Pons (tissue), 1 donor: ENCODE data around the gene GSTCD.
"Not testable (repeated sequence)": the region's sequence is repeated elsewhere in the genome, so short reads cannot be mapped to it uniquely, and the experiment has no call there.

Source experiments
- DNase-seq: peaks from one replicate; pipeline ENCODE4 v3.0.0-alpha.2; 2016; ENCODE audit warnings: low spot score

The GSTCD gene

GRCh38 chr4:105807496-105807895, 98.9 kb downstream of the GSTCD start:
- no peak for DNase-seq

GRCh38 chr4:105808030-105808749, 99.6 kb downstream of the GSTCD start:
- no peak for DNase-seq

GRCh38 chr4:105808750-105809041, 100.1 kb downstream of the GSTCD start:
- DNase-seq: no peak

GRCh38 chr4:105815701-105816100, 107.1 kb downstream of the GSTCD start:
- no peak for DNase-seq

- no peak for DNase-seq
These were observed 113.5 kb downstream of the GSTCD start for GRCh38 chr4:105822061-105822460.

- no peak for DNase-seq
These were observed 119.5 kb downstream of the GSTCD start for GRCh38 chr4:105828074-105828473.

- no peak for DNase-seq
These were observed 122.6 kb downstream of the GSTCD start for GRCh38 chr4:105831189-105831588.

GRCh38 chr4:105835177-105835576, 126.6 kb downstream of the GSTCD start:
- no peak for DNase-seq

GRCh38 chr4:105836537-105836936, 128.0 kb downstream of the GSTCD start:
- DNase-seq: no peak

- no peak for DNase-seq
These were observed 128.5 kb downstream of the GSTCD start for GRCh38 chr4:105837037-105837436.

GRCh38 chr4:105838082-105838481, 129.5 kb downstream of the GSTCD start:
- no peak for DNase-seq

GRCh38 chr4:105840426-105841174, 132.0 kb downstream of the GSTCD start:
- DNase-seq: no peak

- DNase-seq: no peak
These were observed 135.4 kb downstream of the GSTCD start for GRCh38 chr4:105843941-105844340.

- no peak for DNase-seq
These were observed 137.0 kb downstream of the GSTCD start for GRCh38 chr4:105845559-105845958.

GRCh38 chr4:105848359-105848758, 139.8 kb downstream of the GSTCD start:
- not testable (repeated sequence) for DNase-seq

GRCh38 chr4:105851196-105851595, 142.6 kb downstream of the GSTCD start:
- DNase-seq: no peak

- not testable (repeated sequence) for DNase-seq
These were observed 143.6 kb downstream of the GSTCD start for GRCh38 chr4:105852230-105852629.

GRCh38 chr4:105858466-105859040, 150.0 kb downstream of the GSTCD start:
- no peak for DNase-seq

GRCh38 chr4:105859233-105859632, 150.6 kb downstream of the GSTCD start:
- DNase-seq: no peak

GRCh38 chr4:105870963-105871362, 162.4 kb downstream of the GSTCD start:
- no peak for DNase-seq

- no peak for DNase-seq
These were observed 163.4 kb downstream of the GSTCD start for GRCh38 chr4:105871997-105872396.

- DNase-seq: no peak
These were observed 166.6 kb downstream of the GSTCD start for GRCh38 chr4:105875233-105875632.

GRCh38 chr4:105878668-105879067, 170.1 kb downstream of the GSTCD start:
- DNase-seq: peak; percentile 7
